NT2/D1 (cell line): ENCODE results near the gene CCDC150.
"Not testable (repeated sequence)": the region's sequence is repeated elsewhere in the genome, so short reads cannot be mapped to it uniquely, and the experiment has no call there.

Source experiments
- DNase-seq: peaks from one replicate; pipeline ENCODE4 v3.0.0-alpha.2; 2011; ENCODE audit warnings: low read depth, low spot score
- H3K27me3 ChIP-seq: 2 replicates; pipeline ENCODE4 v1.6.0; 2011; ENCODE audit warnings: mild to moderate bottlenecking; ENCODE audit not compliant: insufficient read length, insufficient read depth
- H3K36me3 ChIP-seq: 2 replicates; pipeline ENCODE4 v1.6.1; 2011; ENCODE audit warnings: mild to moderate bottlenecking, low read length, mixed read lengths; ENCODE audit not compliant: insufficient read depth, insufficient read length
- H3K4me1 ChIP-seq: 2 replicates; pipeline ENCODE4 v1.5.1; 2011; ENCODE audit not compliant: insufficient read depth, insufficient read length
- H3K4me3 ChIP-seq: 2 replicates; pipeline ENCODE4 v1.5.1; 2011; ENCODE audit warnings: low read depth; ENCODE audit not compliant: insufficient read length
- H3K9ac ChIP-seq: 2 replicates; pipeline ENCODE4 v1.6.0; 2011; ENCODE audit warnings: low read depth; ENCODE audit not compliant: insufficient read length
- H3K9me3 ChIP-seq: 2 replicates; pipeline ENCODE4 v1.5.1; 2011; ENCODE audit warnings: mild to moderate bottlenecking, low read length; ENCODE audit not compliant: insufficient read depth
- SUZ12 ChIP-seq: IDR thresholded peaks from 2 replicates; pipeline ENCODE4 v1.6.1; 2011; ENCODE audit not compliant: insufficient read length, insufficient read depth; ENCODE audit errors: extremely low read depth
- YY1 ChIP-seq: IDR thresholded peaks from 2 replicates; pipeline ENCODE4 v1.6.1; 2011; ENCODE audit not compliant: insufficient read length, insufficient read depth
- ZNF274 ChIP-seq: IDR thresholded peaks from 2 replicates; pipeline ENCODE4 v1.6.1; 2011; ENCODE audit warnings: mild to moderate bottlenecking, low read depth, low read length

The CCDC150 gene

GRCh38 chr2:196729418-196729817 is 89.9 kb downstream of the CCDC150 start:
- H3K4me3 ChIP-seq = no peak overlapping the region
- peaks cover 82% of the 10 kb centered on the region for H3K36me3 ChIP-seq
- no peak overlapping the region for H3K9ac ChIP-seq
- H3K4me1 ChIP-seq = no peaks in the 10 kb centered on the region
- no peaks in the 10 kb centered on the region for H3K27me3 ChIP-seq
- TF ChIP-seq ZNF274 (no peak), YY1 (no peak), SUZ12 (no peak)
- DNase-seq = no peak
- no peaks in the 10 kb centered on the region for H3K9me3 ChIP-seq

GRCh38 chr2:196736646-196737045 is 97.1 kb downstream of the CCDC150 start:
- H3K9me3 ChIP-seq = peaks cover 14% of the 10 kb centered on the region
- H3K4me1 ChIP-seq, H3K9ac ChIP-seq, H3K27me3 ChIP-seq, DNase-seq, H3K4me3 ChIP-seq: not testable (repeated sequence)
- H3K36me3 ChIP-seq = peaks cover 34% of the 10 kb centered on the region

GRCh38 chr2:196737046-196737445 is 97.5 kb downstream of the CCDC150 start:
- Histone ChIP-seq H3K9me3 (peaks cover 14% of the 10 kb centered on the region), H3K4me1 (no peaks in the 10 kb centered on the region), H3K36me3 (peaks cover 30% of the 10 kb centered on the region), H3K9ac (no peak overlapping the region), H3K4me3 (no peak overlapping the region), H3K27me3 (no peaks in the 10 kb centered on the region)
- DNase-seq = no peak
- TF ChIP-seq ZNF274 = no peak
- TF ChIP-seq SUZ12 = no peak

- H3K27me3 ChIP-seq = no peaks in the 10 kb centered on the region
- no peak for DNase-seq
- H3K9me3 ChIP-seq = peaks cover 14% of the 10 kb centered on the region
- TF ChIP-seq YY1 = no peak
- TF ChIP-seq SUZ12 = no peak
- no peak for TF ChIP-seq ZNF274
- no peaks in the 10 kb centered on the region for H3K4me1 ChIP-seq
- peaks cover 21% of the 10 kb centered on the region for H3K36me3 ChIP-seq
- H3K9ac ChIP-seq = no peak overlapping the region
- no peak overlapping the region for H3K4me3 ChIP-seq
These were observed 99.5 kb downstream of the CCDC150 start for GRCh38 chr2:196739031-196739430.

- Histone ChIP-seq H3K27me3 (no peaks in the 10 kb centered on the region), H3K36me3 (peaks cover 8% of the 10 kb centered on the region), H3K9ac (no peak overlapping the region), H3K4me1 (no peaks in the 10 kb centered on the region), H3K9me3 (peaks cover 7% of the 10 kb centered on the region), H3K4me3 (no peak overlapping the region)
- TF ChIP-seq ZNF274 (no peak), SUZ12 (no peak), YY1 (no peak)
- no peak for DNase-seq
These were observed 102.7 kb downstream of the CCDC150 start for GRCh38 chr2:196742216-196742615.

GRCh38 chr2:196742685-196743084 is 103.2 kb downstream of the CCDC150 start:
- Histone ChIP-seq H3K9me3 (peaks cover 7% of the 10 kb centered on the region), H3K36me3 (peaks cover 8% of the 10 kb centered on the region), H3K27me3 (no peaks in the 10 kb centered on the region), H3K4me3 (no peak overlapping the region), H3K4me1 (no peaks in the 10 kb centered on the region), H3K9ac (no peak overlapping the region)
- TF ChIP-seq SUZ12 = no peak
- no peak for TF ChIP-seq YY1
- TF ChIP-seq ZNF274 = no peak
- DNase-seq = no peak

GRCh38 chr2:196743165-196743564 is 103.7 kb downstream of the CCDC150 start:
- Histone ChIP-seq H3K4me3 (no peak overlapping the region), H3K4me1 (no peaks in the 10 kb centered on the region), H3K9me3 (peaks cover 7% of the 10 kb centered on the region), H3K36me3 (peaks cover 8% of the 10 kb centered on the region), H3K27me3 (no peaks in the 10 kb centered on the region), H3K9ac (no peak overlapping the region)
- TF ChIP-seq YY1 (no peak), SUZ12 (no peak), ZNF274 (no peak)
- no peak for DNase-seq

- TF ChIP-seq ZNF274 (no peak), YY1 (no peak), SUZ12 (no peak)
- Histone ChIP-seq H3K9me3 (no peaks in the 10 kb centered on the region), H3K9ac (no peak overlapping the region)
These were observed 106.2 kb downstream of the CCDC150 start for GRCh38 chr2:196745711-196746110.

More at GRCh38 chr2:196745711-196746110, 106.2 kb downstream of the CCDC150 start:
- no peaks in the 10 kb centered on the region for H3K4me1 ChIP-seq
- H3K36me3 ChIP-seq = peaks cover 8% of the 10 kb centered on the region
- H3K27me3 ChIP-seq = no peaks in the 10 kb centered on the region
- no peak for DNase-seq
- H3K4me3 ChIP-seq = no peak overlapping the region
